Spleen (tissue), 7 donors: ENCODE measurements around the gene SLC7A10.

Source experiments
- POLR2A ChIP-seq, 3 donors: fragments of 450-650 bp; IDR thresholded peaks; one replicate each; pipeline ENCODE4 v1.5.1; 2017; ENCODE audit warnings: antibody characterized with exemption in 3 of 3, mild to moderate bottlenecking in 1 of 3
- POLR2AphosphoS5 ChIP-seq, 3 donors: sonication (generic); formaldehyde crosslinking; IDR thresholded peaks; one replicate each; pipeline ENCODE4 v1.5.1; 2017; ENCODE audit warnings: antibody characterized with exemption in 3 of 3
- TF ChIP-seq, protein P1 (sequence below), 11 experiments: fragments of 200-600 bp in 7 of 11; fragments of 450-650 bp in 4 of 11; sonication (generic) in 4 of 11; IDR thresholded peaks in 8 of 11; conservative IDR thresholded peaks in 3 of 11; 1 replicate in 7 of 11; 2 replicates in 4 of 11; pipeline versions ENCODE4 v1.4.0 to v1.8.0; 2016 to 2021; ENCODE audit warnings: antibody characterized with exemption in 11 of 11, inconsistent platforms in 4 of 11, mild to moderate bottlenecking in 1 of 11
- donor health status: DM: no; HTN: no; CAD: no; lungs with moderate emphysema.
- donor health status: DM: no; HTN: no; CAD: no.
- donor health status: DM: no; HTN: no; CAD: no.

DNA sequence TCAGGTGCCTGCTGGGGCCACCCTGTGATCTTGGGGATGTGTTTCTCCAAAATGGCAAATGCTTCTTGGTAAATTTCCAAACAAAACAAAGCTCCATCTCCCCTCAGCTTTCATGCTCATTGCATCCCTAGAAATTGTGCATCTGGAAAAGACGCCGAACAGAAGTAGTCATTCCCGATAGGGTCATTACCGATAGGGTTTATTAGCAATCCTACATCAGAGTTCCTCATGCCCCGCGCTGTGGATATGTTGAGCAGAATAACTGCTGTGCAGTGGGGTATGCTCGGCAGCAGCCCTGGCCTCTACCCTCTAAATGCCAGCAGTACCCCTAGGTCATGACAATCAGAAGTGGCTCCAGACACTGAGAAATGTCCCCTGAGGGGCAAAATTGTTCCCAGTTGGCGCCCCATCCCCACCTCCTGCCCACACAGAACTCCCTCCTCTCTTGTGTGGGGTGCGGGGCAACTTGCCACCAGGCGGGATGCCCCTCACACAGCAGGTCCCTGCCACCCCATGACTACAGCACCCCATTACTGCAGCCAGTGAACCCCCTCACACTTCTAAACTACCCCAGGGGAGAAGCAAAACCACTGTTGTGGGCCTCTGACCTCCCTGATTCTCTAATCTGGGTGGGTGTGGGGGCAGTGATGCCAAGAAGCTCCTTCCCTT lies 13.0 kb upstream of the SLC7A10 start:
- TF ChIP-seq, protein P1, sequence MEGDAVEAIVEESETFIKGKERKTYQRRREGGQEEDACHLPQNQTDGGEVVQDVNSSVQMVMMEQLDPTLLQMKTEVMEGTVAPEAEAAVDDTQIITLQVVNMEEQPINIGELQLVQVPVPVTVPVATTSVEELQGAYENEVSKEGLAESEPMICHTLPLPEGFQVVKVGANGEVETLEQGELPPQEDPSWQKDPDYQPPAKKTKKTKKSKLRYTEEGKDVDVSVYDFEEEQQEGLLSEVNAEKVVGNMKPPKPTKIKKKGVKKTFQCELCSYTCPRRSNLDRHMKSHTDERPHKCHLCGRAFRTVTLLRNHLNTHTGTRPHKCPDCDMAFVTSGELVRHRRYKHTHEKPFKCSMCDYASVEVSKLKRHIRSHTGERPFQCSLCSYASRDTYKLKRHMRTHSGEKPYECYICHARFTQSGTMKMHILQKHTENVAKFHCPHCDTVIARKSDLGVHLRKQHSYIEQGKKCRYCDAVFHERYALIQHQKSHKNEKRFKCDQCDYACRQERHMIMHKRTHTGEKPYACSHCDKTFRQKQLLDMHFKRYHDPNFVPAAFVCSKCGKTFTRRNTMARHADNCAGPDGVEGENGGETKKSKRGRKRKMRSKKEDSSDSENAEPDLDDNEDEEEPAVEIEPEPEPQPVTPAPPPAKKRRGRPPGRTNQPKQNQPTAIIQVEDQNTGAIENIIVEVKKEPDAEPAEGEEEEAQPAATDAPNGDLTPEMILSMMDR (IDR thresholded peaks at IDR 0.05 in 8 of 11, conservative IDR thresholded peaks at IDR 0.05 in 3 of 11): no peak
- TF ChIP-seq POLR2A (IDR thresholded peaks at IDR 0.05): no peak
- no peak for TF ChIP-seq POLR2AphosphoS5 (IDR thresholded peaks at IDR 0.05)
